GM12878 (cell line): ENCODE results near the gene RHBDD3. TPM values are rescaled to one million over a fixed set of nuclear protein-coding genes. Genes with fewer than 3 reads are reported as not detected.

Experiments used
- ATAC-seq: fragments of 200-7000 bp; cut with Tn5 transposase; 3 replicates; pipeline ENCODE4 v1.9.1; 2020; ENCODE audit warnings: mild to moderate bottlenecking, moderate library complexity
- BruUV-seq: library from RNA; stranded (reverse); fragments of 400-500 nt; replicated peaks from 2 replicates; lab custom pipeline; 2021; lab: Mats Ljungman, UMichigan
- CTCF ChIA-PET: fragments of 300-600 bp; sonication (Branson Sonifier 250); formaldehyde crosslinking; extraction: SDS; loops from one replicate; lab custom pipeline; 2021; ENCODE audit warnings: inconsistent platforms; lab: Yijun Ruan, JAX
- POLR2A ChIA-PET: fragments of 350-600 bp; formaldehyde crosslinking; extraction: SDS; loops from one replicate; lab custom pipeline; 2021; ENCODE audit warnings: inconsistent platforms; lab: Charles Lee
- RAD21 ChIA-PET: fragments of 300-600 bp; sonication (Branson Sonifier 250); formaldehyde crosslinking; loops from one replicate; lab custom pipeline; 2023; ENCODE audit warnings: antibody characterized with exemption; ENCODE audit not compliant: unreplicated experiment; lab: Charles Lee
- SMC1A ChIA-PET: fragments of 300-600 bp; sonication (Branson Sonifier 250); formaldehyde crosslinking; loops from one replicate; lab custom pipeline; 2023; ENCODE audit not compliant: unreplicated experiment, uncharacterized antibody; lab: Charles Lee
- DNase-seq: peaks from one replicate; pipeline ENCODE4 v3.0.0-alpha.2; 2011; ENCODE audit warnings: low read depth, low spot score
- FAIRE-seq: peaks from 3 replicates; lab custom pipeline; 2011; peaks lifted over from hg19 to GRCh38; lab: Jason Lieb, UNC
- H2AFZ ChIP-seq: 2 replicates; pipeline ENCODE4 v1.6.0; 2011; ENCODE audit warnings: low read depth, low read length, control low read depth; ENCODE audit not compliant: control insufficient read depth
- H3K27ac ChIP-seq: 2 replicates; pipeline ENCODE4 v1.5.1; 2011; ENCODE audit warnings: control low read depth; ENCODE audit not compliant: control insufficient read depth, insufficient read depth
- H3K27me3 ChIP-seq, 2 experiments: replicated peaks in 1 of 2; 2 replicates each; pipeline versions ENCODE4 v1.6.0 to v1.6.1; 2011; ENCODE audit warnings: low read length in 1 of 2; ENCODE audit not compliant: control insufficient read depth in 2 of 2, insufficient read depth in 2 of 2
- H3K36me3 ChIP-seq, 2 experiments: 2 replicates each; pipeline ENCODE4 v1.5.1; 2011; ENCODE audit warnings: low read length in 1 of 2; ENCODE audit not compliant: control insufficient read depth in 2 of 2, insufficient read depth in 2 of 2
- H3K4me1 ChIP-seq: 2 replicates; pipeline ENCODE4 v1.6.1; 2011; ENCODE audit warnings: mild to moderate bottlenecking, low read length, moderate library complexity, mixed read lengths; ENCODE audit not compliant: control insufficient read depth, insufficient read depth
- H3K4me2 ChIP-seq: 2 replicates; pipeline ENCODE4 v1.6.0; 2011; ENCODE audit warnings: control low read depth; ENCODE audit not compliant: control insufficient read depth, insufficient read depth
- H3K4me3 ChIP-seq: fragments of 200-600 bp; sonication (generic); 2 replicates; pipeline ENCODE4 v1.5.1; 2016
- H3K79me2 ChIP-seq: 2 replicates; pipeline ENCODE4 v1.6.0; 2011; ENCODE audit warnings: low read length; ENCODE audit not compliant: control insufficient read depth, insufficient read depth
- H3K9ac ChIP-seq: 2 replicates; pipeline ENCODE4 v1.8.0; 2011; ENCODE audit warnings: low read length, control low read depth, mixed read lengths; ENCODE audit not compliant: control insufficient read depth, insufficient read depth
- H3K9me3 ChIP-seq: replicated peaks from 3 replicates; pipeline ENCODE4 v1.5.1; 2011; ENCODE audit warnings: mild to moderate bottlenecking, low read length; ENCODE audit not compliant: control insufficient read depth, insufficient read depth
- H4K20me1 ChIP-seq: 2 replicates; pipeline ENCODE4 v1.6.0; 2011; ENCODE audit not compliant: control insufficient read depth, insufficient read depth
- CBX3 ChIP-seq: fragments of 200-600 bp; sonication (generic); IDR thresholded peaks from 2 replicates; pipeline ENCODE4 v1.6.1; 2016; ENCODE audit warnings: low read depth, borderline replicate concordance
- CHD2 ChIP-seq: IDR thresholded peaks from 2 replicates; pipeline ENCODE4 v1.6.1; 2011; ENCODE audit warnings: low read depth, low read length, improper control_type of control experiment, borderline replicate concordance
- CREM ChIP-seq: IDR thresholded peaks from 2 replicates; pipeline ENCODE4 v1.6.1; 2014; ENCODE audit warnings: antibody characterized with exemption, low read depth
- EED ChIP-seq: sonication (generic); IDR thresholded peaks from 2 replicates; pipeline ENCODE4 v1.6.1; 2016; ENCODE audit warnings: antibody characterized with exemption, low read depth
- ETV6 ChIP-seq, 2 experiments: fragments of 450-650 bp in 1 of 2; IDR thresholded peaks in 1 of 2; conservative IDR thresholded peaks in 1 of 2; 2 replicates each; pipeline ENCODE4 v1.6.1; 2014; ENCODE audit warnings: antibody characterized with exemption in 1 of 2, borderline replicate concordance in 1 of 2, low read depth in 1 of 2, mild to moderate bottlenecking in 1 of 2, moderate library complexity in 1 of 2
- HDAC2 ChIP-seq: fragments of 200-600 bp; sonication (generic); IDR thresholded peaks from 2 replicates; pipeline ENCODE4 v1.6.1; 2017
- JUNB ChIP-seq: IDR thresholded peaks from 2 replicates; pipeline ENCODE4 v1.6.1; 2016; ENCODE audit warnings: antibody characterized with exemption, mild to moderate bottlenecking
- NFYA ChIP-seq: IDR thresholded peaks from 2 replicates; pipeline ENCODE4 v1.6.1; 2011; ENCODE audit warnings: low read depth, mild to moderate bottlenecking, low read length, improper control_type of control experiment, borderline replicate concordance
- SREBF2 ChIP-seq: IDR thresholded peaks from 2 replicates; pipeline ENCODE4 v1.6.1; 2012; ENCODE audit warnings: mild to moderate bottlenecking, low read length
- SUZ12 ChIP-seq: fragments of 200-600 bp; sonication (generic); IDR thresholded peaks from one replicate; pipeline ENCODE4 v1.6.1; 2018; ENCODE audit warnings: antibody characterized with exemption, mild to moderate bottlenecking; ENCODE audit not compliant: unreplicated experiment
- WGBS: methylation state at CpG from one replicate; pipeline ENCODE4 v1.1.6; 2016; ENCODE audit warnings: low lambda C conversion rate; ENCODE audit not compliant: insufficient replicate concordance, insufficient coverage; ENCODE audit errors: missing lambda C conversion rate; 5-methylcytosine and 5-hydroxymethylcytosine counted together
- in situ Hi-C: fragments of 300-500 bp; cut with MboI; formaldehyde crosslinking; loops from 9 replicates; pipeline ENCODE4 v1.14.3; 2018; ENCODE audit warnings: mixed read lengths
- intact Hi-C: fragments of 100-400 bp; cut with micrococcal nuclease; formaldehyde crosslinking; loops from one replicate; pipeline ENCODE4 v1.14.2; 2022; ENCODE audit not compliant: unreplicated experiment
- polyA plus RNA-seq, 11 experiments: library from polyadenylated mRNA; depleted of rRNA in 4 of 11; unstranded in 6 of 11; stranded (reverse) in 5 of 11; fragments of >200 nt; fragmentation: Nextera tagmentation in 4 of 11; fragmentation: Illumina TruSeq in 1 of 11; extraction: Ambion mirVana in 4 of 11; extraction: Trizol in 1 of 11; gene quantifications; 1 replicate in 1 of 11; 2 replicates in 10 of 11; pipeline versions ENCODE4 v1.2.1 to v1.2.3, GENCODE V29; 2011 to 2016; ENCODE audit warnings: inconsistent platforms in 2 of 11, missing spikeins in 2 of 11, low read depth in 1 of 11
- total RNA-seq, 4 experiments: library from RNA; depleted of rRNA in 3 of 4; stranded (reverse); fragments of >200 nt in 3 of 4; fragmentation: Illumina TruSeq in 1 of 4; extraction: Trizol in 1 of 4; gene quantifications; 2 replicates each; pipeline versions ENCODE4 v1.2.1 to v1.2.3, GENCODE V29; 2013 to 2021
- TF ChIP-seq, protein P1 (sequence below): IDR thresholded peaks from 2 replicates; pipeline ENCODE4 v1.6.1; 2012; ENCODE audit warnings: low read depth, low read length, improper control_type of control experiment
- TF ChIP-seq, protein P2 (sequence below): fragments of 450-650 bp; IDR thresholded peaks from 2 replicates; pipeline ENCODE4 v1.6.1; 2017; ENCODE audit warnings: antibody characterized with exemption, mild to moderate bottlenecking, moderate library complexity
- TF ChIP-seq, protein P3 (sequence below): IDR thresholded peaks from 2 replicates; pipeline ENCODE4 v1.6.1; 2011; ENCODE audit warnings: borderline replicate concordance, low read depth, mild to moderate bottlenecking, moderate library complexity, mixed read lengths, low read length; ENCODE audit not compliant: insufficient read depth; ENCODE audit errors: extremely low read length
- TF ChIP-seq, protein P4 (sequence below): IDR thresholded peaks from 2 replicates; pipeline ENCODE4 v1.6.1; 2011; ENCODE audit warnings: borderline replicate concordance, low read depth, mild to moderate bottlenecking, moderate library complexity, low read length; ENCODE audit not compliant: insufficient read depth, poor library complexity, severe bottlenecking

RHBDD3 gene
- total and polyA plus RNA-seq, 10 of the 15 experiments (the other 5 are each of a cell fraction or from before 2014, with no cell fraction given) = 0.27 to 41.2 (median 20.1) TPM

DNA sequence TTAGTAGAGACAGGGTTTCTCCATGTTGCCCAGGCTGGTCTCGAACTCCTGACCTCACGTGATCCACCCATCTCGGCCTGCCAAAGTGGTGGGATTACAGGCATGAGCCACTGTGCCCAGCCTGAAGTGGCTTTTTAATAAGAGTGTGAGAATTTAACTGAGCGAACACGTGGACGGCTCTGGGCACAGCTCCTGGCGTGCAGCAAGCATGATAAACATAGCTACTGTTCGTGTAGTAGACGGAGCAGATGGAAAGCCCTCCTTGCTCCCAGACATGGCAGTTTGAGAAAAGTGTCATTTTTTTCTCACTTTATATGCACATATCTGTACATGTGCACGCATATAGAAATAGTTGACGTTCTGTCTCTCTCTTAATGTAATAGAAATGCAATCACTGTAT is 55.0 kb downstream of the RHBDD3 start:
- BruUV-seq = no TSS peak
- WGBS = 66% methylated on average over 11 of the region's 11 CpGs
- Histone ChIP-seq H3K4me2 (no peak overlapping the region), H3K4me1 (peaks cover 26% of the 10 kb centered on the region), H2AFZ (no peak overlapping the region), H3K27me3 (no peaks in the 10 kb centered on the region), H3K27ac (no peak overlapping the region), H3K36me3 (peaks cover 0 to 9% of the 10 kb centered on the region in 2 experiments; a peak in 2 of 4 replicates), H3K9me3 (no peaks in the 10 kb centered on the region), H4K20me1 (no peaks in the 10 kb centered on the region), H3K79me2 (peaks cover 22% of the 10 kb centered on the region), H3K9ac (no peak overlapping the region), H3K4me3 (no peak overlapping the region)
- ChIA-PET SMC1A (interaction anchor here (1.2 to 1.3 kb wide), 2 partner anchors 9 to 54 kb away, joined by 3 to 4 read pairs; no protein-coding TSS in a partner anchor), RAD21 (interaction anchor here (0.5 to 0.9 kb wide), 2 partner anchors 10 to 17 kb away, joined by 3 to 5 read pairs; no protein-coding TSS in a partner anchor), POLR2A (no interaction called here), CTCF (interaction anchor here (0.6 to 1.3 kb wide), 5 partner anchors 9 to 35 kb away, joined by 3 to 4 read pairs (median 3); no protein-coding TSS in a partner anchor)
- no peak for FAIRE-seq
- no peak for ATAC-seq
- in situ Hi-C loops = no loop called here
- TF ChIP-seq, protein P1, sequence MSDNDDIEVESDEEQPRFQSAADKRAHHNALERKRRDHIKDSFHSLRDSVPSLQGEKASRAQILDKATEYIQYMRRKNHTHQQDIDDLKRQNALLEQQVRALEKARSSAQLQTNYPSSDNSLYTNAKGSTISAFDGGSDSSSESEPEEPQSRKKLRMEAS = no peak
- TF ChIP-seq NFYA = no peak
- TF ChIP-seq, protein P2, sequence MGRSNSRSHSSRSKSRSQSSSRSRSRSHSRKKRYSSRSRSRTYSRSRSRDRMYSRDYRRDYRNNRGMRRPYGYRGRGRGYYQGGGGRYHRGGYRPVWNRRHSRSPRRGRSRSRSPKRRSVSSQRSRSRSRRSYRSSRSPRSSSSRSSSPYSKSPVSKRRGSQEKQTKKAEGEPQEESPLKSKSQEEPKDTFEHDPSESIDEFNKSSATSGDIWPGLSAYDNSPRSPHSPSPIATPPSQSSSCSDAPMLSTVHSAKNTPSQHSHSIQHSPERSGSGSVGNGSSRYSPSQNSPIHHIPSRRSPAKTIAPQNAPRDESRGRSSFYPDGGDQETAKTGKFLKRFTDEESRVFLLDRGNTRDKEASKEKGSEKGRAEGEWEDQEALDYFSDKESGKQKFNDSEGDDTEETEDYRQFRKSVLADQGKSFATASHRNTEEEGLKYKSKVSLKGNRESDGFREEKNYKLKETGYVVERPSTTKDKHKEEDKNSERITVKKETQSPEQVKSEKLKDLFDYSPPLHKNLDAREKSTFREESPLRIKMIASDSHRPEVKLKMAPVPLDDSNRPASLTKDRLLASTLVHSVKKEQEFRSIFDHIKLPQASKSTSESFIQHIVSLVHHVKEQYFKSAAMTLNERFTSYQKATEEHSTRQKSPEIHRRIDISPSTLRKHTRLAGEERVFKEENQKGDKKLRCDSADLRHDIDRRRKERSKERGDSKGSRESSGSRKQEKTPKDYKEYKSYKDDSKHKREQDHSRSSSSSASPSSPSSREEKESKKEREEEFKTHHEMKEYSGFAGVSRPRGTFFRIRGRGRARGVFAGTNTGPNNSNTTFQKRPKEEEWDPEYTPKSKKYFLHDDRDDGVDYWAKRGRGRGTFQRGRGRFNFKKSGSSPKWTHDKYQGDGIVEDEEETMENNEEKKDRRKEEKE = no peak
- no peak for TF ChIP-seq SREBF2
- no peak for TF ChIP-seq ETV6 (conservative IDR thresholded peaks at IDR 0.05 in 1 of 2, IDR thresholded peaks at IDR 0.05 in 1 of 2; ENCODE audit: borderline replicate concordance in 1 of 2, low read depth in 1 of 2)
- no peak for TF ChIP-seq JUNB
- no peak for TF ChIP-seq SUZ12
- no peak for TF ChIP-seq CBX3
- TF ChIP-seq CHD2 = no peak
- TF ChIP-seq, protein P3, sequence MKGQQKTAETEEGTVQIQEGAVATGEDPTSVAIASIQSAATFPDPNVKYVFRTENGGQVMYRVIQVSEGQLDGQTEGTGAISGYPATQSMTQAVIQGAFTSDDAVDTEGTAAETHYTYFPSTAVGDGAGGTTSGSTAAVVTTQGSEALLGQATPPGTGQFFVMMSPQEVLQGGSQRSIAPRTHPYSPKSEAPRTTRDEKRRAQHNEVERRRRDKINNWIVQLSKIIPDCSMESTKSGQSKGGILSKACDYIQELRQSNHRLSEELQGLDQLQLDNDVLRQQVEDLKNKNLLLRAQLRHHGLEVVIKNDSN = no peak
- no peak for TF ChIP-seq HDAC2
- TF ChIP-seq EED = no peak
- TF ChIP-seq, protein P4, sequence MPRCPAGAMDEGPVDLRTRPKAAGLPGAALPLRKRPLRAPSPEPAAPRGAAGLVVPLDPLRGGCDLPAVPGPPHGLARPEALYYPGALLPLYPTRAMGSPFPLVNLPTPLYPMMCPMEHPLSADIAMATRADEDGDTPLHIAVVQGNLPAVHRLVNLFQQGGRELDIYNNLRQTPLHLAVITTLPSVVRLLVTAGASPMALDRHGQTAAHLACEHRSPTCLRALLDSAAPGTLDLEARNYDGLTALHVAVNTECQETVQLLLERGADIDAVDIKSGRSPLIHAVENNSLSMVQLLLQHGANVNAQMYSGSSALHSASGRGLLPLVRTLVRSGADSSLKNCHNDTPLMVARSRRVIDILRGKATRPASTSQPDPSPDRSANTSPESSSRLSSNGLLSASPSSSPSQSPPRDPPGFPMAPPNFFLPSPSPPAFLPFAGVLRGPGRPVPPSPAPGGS = no peak
- TF ChIP-seq CREM = no peak
- intact Hi-C loops = no loop called here
- no peak for DNase-seq
